CD4-positive, alpha-beta T cell treated with Interferon gamma for 1 hour (primary cell): Measurements from ENCODE around the gene SLC40A1.

ENCODE experiments used
- DNase-seq: peaks from one replicate; pipeline ENCODE4 v3.0.0-alpha.2; 2020

Gene SLC40A1

DNA sequence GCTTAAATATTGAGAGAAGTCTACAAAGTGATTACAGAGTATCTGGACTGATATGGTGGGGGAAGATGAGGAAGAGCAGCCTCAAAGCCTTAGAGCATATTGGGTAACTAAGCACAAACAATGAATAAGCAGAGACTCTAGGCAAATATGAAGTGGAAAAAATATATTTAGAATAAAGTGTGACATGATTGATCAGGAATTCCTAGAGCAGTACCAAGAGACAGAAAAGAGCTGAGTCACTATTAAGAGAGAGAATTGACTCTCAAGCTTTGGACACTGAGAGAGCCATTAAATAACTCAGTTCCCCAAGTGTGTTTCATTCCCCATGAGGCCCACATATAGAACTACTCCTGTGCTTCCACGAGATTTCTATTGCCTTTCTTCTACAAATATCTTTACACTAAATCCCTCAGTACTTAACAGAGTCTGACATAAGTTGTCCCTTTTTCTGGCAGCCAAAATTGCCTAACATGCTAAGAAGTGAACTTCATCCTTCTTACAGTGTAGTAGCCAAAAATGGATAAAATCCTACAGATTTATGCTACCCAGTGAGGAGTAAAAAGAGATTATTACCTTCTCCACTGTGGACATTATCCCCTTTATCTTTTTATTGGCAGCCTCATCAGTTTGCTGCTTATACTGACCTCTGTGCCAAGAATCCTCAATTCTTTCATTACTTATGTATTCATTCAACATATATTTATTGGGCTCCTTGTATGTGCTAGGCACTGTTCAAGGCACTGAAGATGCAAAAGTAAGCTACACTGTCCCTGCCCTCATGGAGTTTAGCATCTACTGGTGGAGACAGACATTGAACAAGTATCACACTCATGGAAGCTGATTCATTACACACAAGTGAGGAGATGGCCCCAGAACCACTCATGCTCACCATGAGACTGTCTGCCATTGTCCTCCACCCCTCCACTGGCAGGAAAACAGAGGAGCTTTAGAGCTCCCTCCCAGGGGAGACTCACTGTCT lies 45.4 kb downstream of the SLC40A1 start:
- DNase-seq, result no peak

GRCh38 chr2:189533288-189534035 lies 47.1 kb downstream of the SLC40A1 start:
- no peak for DNase-seq

DNA sequence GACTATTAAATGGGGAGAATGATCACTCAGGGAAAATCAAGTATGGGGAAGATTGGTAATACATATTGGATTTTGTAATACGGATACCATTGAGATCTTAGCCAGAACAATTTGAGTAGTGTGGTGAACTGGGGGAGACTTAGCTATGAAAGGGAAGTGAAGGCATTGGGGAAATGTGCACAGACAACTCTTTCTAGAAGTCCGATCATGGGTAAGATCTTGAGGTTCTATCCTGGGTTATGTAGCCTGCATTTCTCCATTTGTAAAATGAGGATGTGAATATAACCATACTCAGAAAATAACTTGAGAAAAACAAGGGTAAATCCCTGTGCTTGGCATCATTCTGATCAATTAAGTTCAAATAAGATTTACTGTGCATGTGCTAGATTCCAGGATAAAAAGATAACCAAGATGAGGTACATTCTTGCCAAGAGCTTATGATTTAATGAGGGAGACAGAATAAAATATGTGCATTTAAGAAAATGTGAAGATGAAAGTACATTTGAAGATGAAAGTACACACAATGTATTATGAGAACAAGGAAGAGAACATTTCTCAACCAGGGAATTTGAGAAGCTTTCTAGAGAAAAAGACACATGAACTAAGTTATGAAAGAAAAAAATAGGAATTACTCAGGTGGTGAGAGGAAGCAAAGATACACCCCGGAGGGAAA lies 49.5 kb downstream of the SLC40A1 start:
- DNase-seq, result no peak

DNA sequence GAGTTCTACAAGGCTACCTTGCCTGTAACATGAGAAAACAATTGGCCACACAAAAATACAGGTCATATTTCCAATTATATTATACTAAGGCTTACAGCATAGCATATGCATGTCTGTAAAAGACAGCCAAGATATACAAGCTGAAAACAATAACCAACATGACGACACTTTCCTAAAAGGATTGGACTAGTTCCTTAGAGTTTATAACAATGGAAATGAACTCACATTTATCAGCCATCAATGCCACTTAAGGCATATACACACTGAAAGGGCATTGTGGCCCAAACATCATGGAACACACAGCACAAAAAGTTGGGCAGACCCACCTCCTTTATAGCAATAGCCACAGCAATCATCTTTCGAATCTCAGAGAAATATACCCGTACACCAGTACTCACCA lies 52.0 kb downstream of the SLC40A1 start:
- DNase-seq, result no peak

GRCh38 chr2:189527812-189528592 lies 52.6 kb downstream of the SLC40A1 start:
- DNase-seq, result no peak

GRCh38 chr2:189527041-189527750 lies 53.4 kb downstream of the SLC40A1 start:
- DNase-seq, result no peak

- no peak for DNase-seq
Observed at GRCh38 chr2:189526241-189526640, 54.3 kb downstream of the SLC40A1 start.

DNA sequence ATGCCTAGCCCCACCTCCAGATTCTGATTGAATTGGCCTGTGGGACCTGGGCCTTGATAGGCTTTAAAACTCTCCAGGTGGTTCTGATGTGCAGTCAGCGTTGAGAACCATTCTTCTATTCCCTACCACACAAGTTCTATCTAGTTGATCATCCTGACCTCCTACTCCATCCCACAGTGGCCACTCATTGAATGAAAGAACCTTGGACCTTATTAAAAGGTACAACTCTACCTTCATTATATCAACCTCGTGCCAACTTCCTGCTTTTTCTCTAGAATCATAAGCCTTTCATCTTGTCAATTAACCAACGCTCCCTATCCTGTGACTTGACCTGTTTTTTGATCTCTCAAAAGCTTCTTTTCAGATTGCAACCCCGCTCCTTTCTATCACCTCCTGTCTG lies 55.8 kb downstream of the SLC40A1 start:
- DNase-seq, result no peak

DNA sequence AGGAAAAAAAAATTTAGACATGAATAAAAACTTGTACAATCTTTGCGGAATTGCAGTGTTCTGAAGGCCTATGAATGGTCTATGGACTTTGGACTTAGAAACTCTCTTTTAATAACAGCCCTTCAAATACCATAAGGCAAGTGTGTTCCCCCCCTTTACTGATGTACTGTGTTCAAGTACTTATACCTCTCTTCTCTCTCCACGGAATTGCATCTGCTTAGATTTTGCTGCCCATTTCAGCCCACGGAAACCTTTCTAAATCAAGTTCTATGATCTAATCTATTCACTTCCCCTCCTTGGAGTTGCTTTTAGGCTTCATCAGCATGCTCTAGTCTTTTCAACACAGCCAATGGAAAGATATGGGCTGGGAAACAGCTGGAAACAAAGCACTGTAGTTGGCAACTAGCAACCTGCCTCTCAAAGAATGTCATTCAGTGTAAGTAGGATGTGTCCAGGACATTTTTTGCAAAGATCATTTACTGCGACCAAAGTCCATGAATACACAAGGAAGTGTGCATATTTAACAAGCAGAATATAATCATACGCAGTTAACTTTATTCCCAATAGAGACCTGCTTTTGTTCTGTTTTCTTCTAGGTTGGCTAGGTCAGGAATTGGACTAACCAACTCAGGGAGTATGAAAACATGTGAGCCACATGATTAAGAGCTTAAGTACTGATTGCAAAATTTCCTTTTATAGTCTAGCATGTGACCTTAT lies 58.0 kb downstream of the SLC40A1 start:
- DNase-seq, result no peak

DNA sequence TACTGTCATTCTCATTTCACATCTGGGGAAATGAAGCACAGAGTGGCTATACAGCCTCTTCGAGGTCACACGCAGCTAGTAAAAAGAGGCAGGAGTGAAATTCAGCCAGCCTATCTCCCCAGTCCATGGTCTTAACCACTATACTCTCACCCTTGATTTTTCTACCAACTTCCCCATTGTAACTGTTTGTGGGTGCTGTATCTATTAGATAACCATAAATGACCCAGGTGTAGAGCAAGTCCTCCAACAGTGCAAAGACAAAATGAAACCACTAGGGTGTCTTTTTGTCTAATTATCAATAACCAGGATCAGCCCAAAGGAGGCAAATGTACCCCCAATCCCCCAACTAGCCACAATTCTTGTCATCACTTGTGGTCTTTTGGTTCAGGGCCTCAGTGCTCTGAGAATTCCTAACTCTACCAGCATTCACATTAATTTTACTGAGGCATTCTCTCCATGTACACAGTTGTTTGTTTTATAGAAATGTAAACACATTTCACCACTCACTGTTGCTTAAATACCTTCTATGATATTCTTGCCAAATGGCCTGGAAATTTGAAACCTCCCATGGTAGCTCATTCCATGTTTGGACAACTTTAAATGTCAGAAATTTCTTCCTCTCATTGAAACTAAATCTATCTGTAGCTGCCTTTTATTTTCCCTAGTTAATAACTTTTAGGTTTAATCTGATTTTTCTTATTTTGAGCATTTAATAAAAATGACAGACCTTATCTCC lies 58.7 kb downstream of the SLC40A1 start:
- DNase-seq, result no peak

GRCh38 chr2:189519631-189520387 lies 60.8 kb downstream of the SLC40A1 start:
- no peak for DNase-seq

GRCh38 chr2:189517847-189518535 lies 62.6 kb downstream of the SLC40A1 start:
- no peak for DNase-seq

GRCh38 chr2:189516546-189516945 lies 64.0 kb downstream of the SLC40A1 start:
- no peak for DNase-seq

GRCh38 chr2:189515264-189515663 lies 65.3 kb downstream of the SLC40A1 start:
- no peak for DNase-seq

- no peak for DNase-seq
Observed at GRCh38 chr2:189514104-189514503, 66.5 kb downstream of the SLC40A1 start.

- DNase-seq, result no peak
Observed at GRCh38 chr2:189512879-189513278, 67.7 kb downstream of the SLC40A1 start.

GRCh38 chr2:189511960-189512319 lies 68.6 kb downstream of the SLC40A1 start:
- no peak for DNase-seq

- no peak for DNase-seq
Observed at GRCh38 chr2:189511210-189511959, 69.2 kb downstream of the SLC40A1 start.
